HepG2 (cell line): ENCODE results near the gene ZNF141.

Source experiments
- ARNTL ChIP-seq: sonication (generic); formaldehyde crosslinking; IDR thresholded peaks from 2 replicates; pipeline ENCODE4 v1.4.0; 2020; ENCODE audit warnings: mild to moderate bottlenecking, missing genetic modification reagents
- BRF2 ChIP-seq: sonication (generic); formaldehyde crosslinking; IDR thresholded peaks from 2 replicates; pipeline ENCODE4 v1.8.1; 2022; ENCODE audit warnings: mild to moderate bottlenecking, missing genetic modification reagents
- MEIS1 ChIP-seq: sonication (generic); formaldehyde crosslinking; IDR thresholded peaks from 2 replicates; pipeline ENCODE4 v1.9.0; 2021; ENCODE audit warnings: mild to moderate bottlenecking, missing genetic modification reagents, moderate library complexity, borderline replicate concordance
- NFATC3 ChIP-seq: sonication (generic); formaldehyde crosslinking; IDR thresholded peaks from 2 replicates; pipeline ENCODE4 v1.5.1; 2020; ENCODE audit warnings: mild to moderate bottlenecking, missing genetic modification reagents
- TCF7L2 ChIP-seq: IDR thresholded peaks from 2 replicates; pipeline ENCODE4 v1.6.1; 2011; ENCODE audit warnings: mild to moderate bottlenecking, low read depth, low read length, moderate library complexity
- ZFX ChIP-seq: sonication (generic); formaldehyde crosslinking; IDR thresholded peaks from 2 replicates; pipeline ENCODE4 v1.4.0; 2020; ENCODE audit warnings: mild to moderate bottlenecking, low read depth, missing genetic modification reagents, moderate library complexity
- ZNF24 ChIP-seq: fragments of 450-650 bp; IDR thresholded peaks from 2 replicates; pipeline ENCODE4 v1.6.1; 2017; ENCODE audit warnings: antibody characterized with exemption, mild to moderate bottlenecking
- ZNF572 ChIP-seq: sonication (generic); formaldehyde crosslinking; IDR thresholded peaks from 2 replicates; pipeline ENCODE4 v1.5.1; 2020; ENCODE audit warnings: mild to moderate bottlenecking, missing genetic modification reagents
- ZSCAN29 ChIP-seq: sonication (generic); formaldehyde crosslinking; conservative IDR thresholded peaks from 2 replicates; pipeline ENCODE4 v1.4.0; 2020; ENCODE audit warnings: mild to moderate bottlenecking, missing genetic modification reagents

GRCh38 chr4:373062-373839, 35.6 kb downstream of the ZNF141 start:
- no peak for TF ChIP-seq NFATC3 (CRISPR knock-in tag)
- TF ChIP-seq MEIS1 (CRISPR knock-in tag) = no peak
- no peak for TF ChIP-seq ZNF24
- no peak for TF ChIP-seq ARNTL (CRISPR knock-in tag)
- no peak for TF ChIP-seq ZFX (CRISPR knock-in tag)
- TF ChIP-seq TCF7L2 = no peak
- no peak for TF ChIP-seq ZNF572 (CRISPR knock-in tag)
- no peak for TF ChIP-seq BRF2 (CRISPR knock-in tag)
- TF ChIP-seq ZSCAN29 (CRISPR knock-in tag) = no peak
